NK-92 treated with Interleukin-12 subunit alpha and Interleukin-12 subunit beta, amount 100 ng/mL, for 24 hours (cell line): ENCODE measurements around the gene C8G.

Experiments
- DNase-seq: peaks from one replicate; lab custom pipeline; 2025; lab: John Stamatoyannopoulos, UW

The C8G gene

DNA sequence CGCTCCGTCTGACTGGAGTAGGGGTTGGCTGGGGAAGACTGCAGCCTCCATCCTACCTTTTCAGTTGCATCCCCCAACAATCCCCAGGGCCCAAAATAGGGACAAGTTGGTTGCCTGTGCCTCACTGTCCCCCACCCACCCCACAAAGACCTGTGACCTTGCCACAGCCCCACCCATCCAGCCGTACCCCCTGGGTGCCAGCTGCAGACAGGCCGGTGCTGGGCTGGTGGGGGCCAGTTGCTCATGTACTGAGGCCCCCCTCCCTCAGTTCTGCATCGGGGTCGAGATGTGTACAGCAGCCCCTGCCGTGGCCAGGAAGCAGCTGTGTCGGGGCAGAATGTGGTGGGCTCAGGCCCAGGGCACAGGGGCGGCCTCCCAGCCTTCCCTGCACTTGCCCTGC, 38.1 kb downstream of the C8G start:
- DNase-seq: no peak

DNA sequence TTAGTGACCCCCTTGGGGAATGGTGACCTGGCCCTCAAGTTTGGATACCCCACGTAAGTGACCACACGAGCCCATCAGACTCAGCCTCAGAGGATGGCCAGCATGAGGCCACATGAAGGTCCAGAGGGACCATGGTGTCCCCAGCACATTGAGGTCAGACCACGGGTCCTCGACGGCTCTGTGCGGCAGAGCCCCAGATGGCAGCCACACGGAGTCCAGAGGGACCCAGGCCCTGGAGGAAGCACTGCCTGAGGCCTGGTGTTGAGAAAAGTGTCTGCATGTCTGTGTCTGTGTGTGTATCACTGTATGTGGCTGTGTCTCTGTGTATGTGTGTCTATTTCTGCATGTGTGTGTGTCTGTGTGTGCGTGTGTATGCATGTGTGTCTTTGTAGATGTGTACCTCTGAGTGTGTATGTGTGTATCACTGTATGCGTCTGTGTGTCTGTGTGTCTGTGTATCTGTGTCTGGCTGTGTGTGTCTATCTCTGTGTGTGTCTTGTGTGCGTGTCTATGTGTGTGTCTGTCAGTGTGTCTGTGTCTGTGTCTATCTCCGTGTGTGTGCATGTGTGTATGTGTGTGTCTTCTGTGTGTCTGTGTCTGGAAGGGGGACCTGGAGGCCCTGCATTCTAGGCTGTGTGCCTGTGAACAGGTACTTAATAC, 38.7 kb downstream of the C8G start:
- no peak for DNase-seq

DNA sequence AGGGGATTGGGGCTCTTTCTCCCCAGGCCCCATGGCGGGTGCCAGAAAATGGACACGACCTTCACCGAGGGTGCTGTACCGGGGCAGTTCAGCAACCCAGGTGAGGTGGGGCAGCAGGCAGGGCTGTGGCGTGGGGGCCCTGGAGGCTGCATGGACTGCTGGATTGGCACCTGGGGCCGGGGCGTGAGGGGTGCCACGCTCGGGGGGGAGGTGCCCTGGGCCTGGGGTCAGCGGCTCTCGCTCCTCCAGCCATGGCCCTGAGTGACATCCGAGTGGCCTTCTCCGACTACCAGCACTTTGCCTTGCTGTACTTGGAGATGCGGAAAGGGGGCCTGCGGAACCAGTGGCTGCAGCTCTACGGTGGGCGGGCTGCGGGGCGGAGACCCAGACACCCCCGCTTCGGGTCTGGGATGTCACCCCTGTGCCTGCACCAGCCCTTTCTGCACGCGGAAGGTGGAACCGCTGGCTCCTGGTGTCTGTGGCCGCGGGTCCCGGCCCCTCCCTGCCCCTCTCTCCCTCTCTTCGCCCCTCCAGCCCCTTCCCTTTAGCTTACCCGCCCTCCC, 39.5 kb downstream of the C8G start:
- DNase-seq: no peak

DNA sequence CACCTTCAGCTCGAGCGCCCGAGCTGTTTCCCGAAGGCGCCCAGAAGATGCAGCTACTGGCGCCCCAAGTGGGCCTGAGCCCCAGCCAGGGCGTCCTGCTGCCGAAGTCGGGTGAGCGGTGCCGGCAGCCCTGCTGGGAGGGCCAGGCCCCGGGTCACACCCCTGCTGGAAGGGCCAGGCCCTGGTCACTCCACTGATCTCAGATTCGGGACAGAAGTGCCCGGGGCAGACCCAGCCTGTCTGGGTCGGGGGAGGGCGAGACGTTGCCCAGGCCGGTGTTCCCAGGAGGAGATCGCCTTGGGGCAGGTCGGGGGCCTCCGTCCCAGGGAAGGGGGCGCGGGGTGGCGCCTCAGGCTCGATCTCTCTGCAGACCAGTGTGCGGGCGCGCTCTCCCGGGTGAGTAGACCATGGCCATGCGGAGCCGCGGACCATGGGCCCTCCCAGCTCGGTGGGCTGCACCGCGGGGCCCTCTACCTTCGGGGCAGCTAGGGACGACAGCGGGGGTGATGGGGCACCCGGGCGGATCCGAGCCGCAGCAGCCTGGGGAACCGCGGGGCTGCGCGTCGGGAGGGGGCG, 40.1 kb downstream of the C8G start:
- DNase-seq: no peak

DNA sequence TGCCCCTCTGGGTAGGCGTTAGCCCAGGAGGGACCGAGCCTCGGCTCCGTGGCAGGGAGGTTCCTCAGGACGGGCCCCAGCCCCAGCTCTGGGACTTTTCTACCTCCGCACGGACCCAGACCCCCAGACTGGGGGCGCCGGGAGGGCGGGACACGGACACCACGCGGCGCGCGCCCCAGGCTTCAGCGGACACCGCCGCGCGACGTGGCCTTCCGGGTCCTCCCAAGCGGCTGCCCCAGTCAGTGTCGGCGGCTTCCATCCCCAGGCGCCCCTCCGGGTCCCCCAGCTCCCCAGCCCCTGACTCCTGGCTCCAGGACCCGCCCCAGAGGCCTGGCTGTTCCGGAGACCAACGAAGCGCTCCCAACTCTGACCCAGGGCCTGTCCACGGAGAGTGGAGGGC, 40.8 kb downstream of the C8G start:
- DNase-seq: no peak

DNA sequence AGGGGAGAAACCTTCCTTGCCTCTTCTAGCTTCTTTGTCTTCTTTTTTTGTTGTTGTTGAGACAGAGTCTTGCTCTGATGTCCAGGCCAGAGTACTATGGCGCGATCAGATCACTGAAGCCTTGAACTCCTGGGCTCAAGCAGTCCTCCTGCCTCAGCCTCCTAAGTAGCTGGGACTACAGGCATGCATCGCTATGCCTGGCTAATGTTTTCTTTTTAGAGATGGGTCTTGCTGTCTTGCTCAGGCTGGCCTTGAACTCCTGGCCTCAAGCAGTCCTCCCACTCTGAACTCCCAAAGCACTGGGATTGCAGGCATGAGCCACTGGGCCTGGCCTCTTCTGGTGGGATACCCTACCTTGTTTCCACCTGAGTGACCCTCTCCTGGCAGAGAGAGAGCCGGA, 43.8 kb downstream of the C8G start:
- no peak for DNase-seq

DNA sequence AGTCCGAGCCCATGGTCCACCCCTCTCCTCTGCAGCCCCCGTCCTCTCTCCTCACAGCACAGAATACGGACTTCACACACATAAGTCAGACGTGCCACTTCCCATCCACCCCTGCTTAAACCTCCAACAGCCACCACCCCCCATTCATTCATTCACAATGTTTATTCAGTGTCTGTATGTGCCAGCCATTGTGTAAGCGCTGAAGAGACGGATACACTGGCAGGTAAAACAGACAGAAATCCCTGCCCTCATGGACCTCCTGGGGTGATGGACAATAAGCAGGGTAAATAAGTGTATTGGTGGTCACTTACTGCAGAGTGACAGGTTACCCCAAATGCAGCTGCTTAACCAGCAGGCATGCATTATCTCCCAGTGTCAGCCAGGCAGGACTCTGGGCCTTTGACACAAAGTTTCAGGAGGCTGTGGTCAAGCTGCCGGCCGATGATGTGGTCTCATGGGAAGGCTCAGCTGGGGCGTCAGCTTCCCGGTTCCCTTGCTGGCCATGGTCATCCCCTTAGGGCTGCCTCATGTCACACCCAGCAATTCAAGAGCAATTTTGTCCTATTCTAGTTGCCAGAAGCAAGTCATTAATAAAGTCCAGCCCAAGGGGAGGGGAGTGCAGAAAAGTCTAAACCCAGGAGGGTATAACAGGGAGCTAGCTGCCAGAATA, 45.3 kb downstream of the C8G start:
- DNase-seq: no peak

DNA sequence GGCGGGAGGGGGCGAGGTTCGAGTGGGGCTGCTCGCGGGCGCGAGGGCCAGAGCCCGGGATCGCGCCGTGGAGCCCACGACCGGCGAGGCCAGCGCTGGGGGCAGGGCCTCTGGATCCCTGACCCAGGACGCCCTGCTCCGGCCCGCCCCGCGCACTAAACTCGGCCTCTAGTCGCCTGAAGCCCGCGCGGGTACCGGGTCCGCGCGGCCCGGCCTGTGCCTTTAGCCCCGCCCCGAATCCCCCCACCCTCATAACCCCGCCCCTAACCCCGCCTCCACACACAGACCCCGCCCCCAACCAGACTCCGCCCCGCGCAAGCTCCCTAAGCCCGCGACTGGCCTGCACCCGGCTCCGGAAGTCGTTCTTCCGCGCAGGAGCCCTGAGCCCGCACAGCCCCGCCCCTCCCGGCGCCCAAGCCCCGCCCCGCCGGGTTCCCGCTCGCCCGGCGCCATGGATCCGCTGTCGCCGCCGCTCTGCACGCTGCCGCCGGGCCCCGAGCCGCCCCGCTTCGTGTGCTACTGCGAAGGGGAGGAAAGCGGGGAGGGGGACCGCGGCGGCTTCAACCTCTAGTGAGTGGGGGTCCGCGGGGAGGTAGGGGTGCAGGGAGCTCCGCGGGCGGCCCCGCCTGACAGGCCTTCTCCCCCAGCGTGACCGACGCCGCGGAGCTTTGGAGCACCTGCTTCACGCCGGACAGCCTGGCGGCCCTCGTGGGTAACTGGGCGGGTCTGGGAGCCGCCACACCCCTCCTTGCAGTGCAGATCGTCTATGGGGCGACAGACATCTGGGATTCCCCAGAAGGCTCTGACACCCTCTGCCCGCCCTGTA, 47.2 kb downstream of the C8G start, which contains the start of gene PAXX:
PAXX (plus strand) TSS at position 430 of the 826 bp plus-strand sequence; CDS start at position 452, 22 bp downstream.
- DNase-seq: peak; percentile 82

DNA sequence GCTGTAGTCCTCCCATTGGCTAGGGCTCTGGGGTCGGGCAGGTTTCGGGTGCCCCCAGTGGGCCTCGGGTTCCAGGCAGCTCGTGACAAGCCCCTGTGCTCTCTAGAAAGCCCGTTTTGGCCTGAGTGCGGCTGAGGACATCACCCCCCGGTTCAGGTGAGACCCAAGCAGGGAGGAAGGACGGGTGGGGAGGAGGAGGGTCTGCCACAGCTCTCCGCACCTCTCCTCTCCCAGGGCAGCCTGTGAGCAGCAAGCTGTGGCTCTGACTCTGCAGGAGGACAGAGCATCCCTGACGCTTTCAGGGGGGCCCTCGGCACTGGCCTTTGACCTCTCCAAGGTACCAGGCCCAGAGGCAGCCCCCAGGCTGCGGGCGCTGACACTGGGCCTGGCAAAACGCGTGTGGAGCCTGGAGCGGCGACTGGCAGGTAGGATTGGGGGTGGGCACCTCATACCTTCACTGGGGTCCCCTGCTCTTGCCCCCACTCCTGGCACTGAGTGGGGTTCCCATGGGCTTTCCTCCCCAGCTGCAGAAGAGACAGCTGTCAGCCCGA, 47.9 kb downstream of the C8G start:
- DNase-seq: no peak

DNA sequence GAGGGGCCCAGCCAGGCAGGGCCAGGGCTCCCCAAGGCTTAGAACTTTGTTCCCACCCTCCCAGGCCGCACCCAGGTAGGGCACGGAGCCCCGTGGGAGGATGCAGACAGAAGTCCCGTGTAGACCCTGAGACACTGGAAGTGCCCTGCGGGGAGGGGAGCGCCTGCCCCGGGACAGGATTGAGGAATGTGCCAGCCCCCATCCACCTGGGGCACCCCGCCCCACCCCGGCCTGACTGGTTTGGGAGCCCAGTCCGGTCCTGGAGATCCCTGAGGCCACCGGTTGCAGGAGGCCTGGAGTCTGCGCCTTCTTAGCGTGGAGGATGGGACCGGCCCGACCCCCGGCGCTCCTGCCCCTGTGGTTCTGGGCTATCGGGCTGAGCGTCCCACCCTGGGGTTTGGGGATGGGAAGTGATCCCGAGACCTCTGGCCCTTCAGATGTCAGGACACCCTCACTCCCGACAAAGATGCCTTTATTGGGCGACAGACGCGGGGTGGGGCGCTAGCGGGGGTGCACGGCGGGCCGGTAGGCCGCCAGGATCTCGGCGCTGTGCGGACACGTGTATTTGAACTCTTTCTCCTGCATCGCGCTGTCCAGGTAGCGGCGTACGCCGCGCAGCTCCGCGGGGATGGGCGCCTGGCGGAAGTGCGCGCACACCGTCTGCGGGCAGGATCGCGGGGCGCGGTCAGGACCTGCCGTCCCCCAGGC, 49.3 kb downstream of the C8G start:
- DNase-seq: no peak

DNA sequence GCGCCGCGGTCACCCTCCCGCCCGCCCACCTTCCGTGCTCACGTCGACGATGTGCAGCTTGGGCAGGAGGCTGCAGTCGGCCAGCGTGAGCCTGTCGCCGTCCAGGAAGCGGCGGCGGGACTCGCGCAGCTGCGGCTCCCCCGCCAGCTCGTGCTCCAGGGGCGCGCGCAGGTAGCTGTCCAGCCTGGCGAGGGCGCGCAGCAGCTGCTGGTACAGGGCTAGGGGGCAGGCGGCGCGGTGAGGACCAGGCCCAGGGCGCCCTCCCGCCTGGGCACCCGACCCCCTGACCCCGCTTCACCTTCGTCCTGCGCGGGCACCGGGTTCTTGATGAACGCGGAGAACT, 49.8 kb downstream of the C8G start:
- DNase-seq: no peak

DNA sequence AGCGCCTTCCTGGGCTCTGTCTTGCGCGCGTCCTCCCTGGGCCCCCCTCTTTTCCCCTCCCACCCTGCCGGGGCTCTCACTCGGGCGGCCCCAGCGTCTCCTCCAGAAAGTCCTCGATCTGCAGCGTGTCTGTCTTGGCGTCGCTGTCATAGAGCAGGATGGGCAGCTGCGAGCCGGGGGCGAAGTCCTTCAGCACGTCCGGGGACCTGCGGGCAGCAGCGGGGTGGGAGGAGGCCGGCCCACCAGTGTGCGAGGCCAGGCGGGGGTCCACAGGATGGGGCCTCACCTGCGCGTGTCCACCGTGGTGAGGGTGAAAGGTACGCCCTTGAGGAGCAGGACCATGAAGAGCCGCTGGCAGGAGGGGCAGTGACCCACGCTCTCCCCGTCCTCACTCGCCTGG, 50.3 kb downstream of the C8G start:
- no peak for DNase-seq

DNA sequence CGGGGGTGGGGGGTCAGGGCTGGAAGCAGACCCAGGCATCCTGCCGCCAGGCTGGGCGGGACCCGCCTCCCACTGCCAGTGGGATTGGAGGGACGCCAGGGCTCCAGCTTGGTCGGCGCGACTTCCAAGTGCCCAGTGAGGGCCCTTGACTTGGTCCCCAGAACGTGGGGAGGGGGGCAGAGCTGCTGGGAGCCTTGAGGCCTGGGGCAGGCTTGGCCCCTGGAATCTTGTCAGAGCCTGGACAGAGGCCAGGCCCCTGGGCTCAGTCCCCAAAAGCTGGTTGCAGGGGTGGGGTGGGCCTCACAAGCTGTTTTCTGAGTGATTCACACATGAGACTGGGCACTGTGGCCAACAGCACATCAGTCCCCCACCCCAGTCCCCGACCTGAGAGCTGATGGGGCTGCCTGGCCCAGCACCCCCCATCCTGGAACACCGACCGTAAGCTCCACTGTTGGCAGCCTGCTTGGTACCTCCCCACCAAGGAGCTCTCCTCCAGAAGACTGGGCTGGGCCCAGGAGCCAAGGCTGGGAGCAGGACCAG, 50.8 kb downstream of the C8G start:
- no peak for DNase-seq
